ENCODE data around the gene BRAT1. TPM values are rescaled to one million over a fixed set of nuclear protein-coding genes. Genes with fewer than 3 reads are reported as not detected.

Gene BRAT1
- total and polyA plus RNA-seq, 2 donors (not counting 1 experiment from before 2014, with no cell fraction given): 36.8 to 68.3 TPM

- no peaks in the 10 kb centered on the region for H3K9me3 Mint-ChIP-seq (ENCODE audit: insufficient read depth)
- Histone ChIP-seq H3K4me3 (ENCODE audit: control extremely low read depth in 1 of 5, extremely low read depth in 1 of 5, insufficient read depth in 1 of 5, low read depth in 2 of 5, low read length in 4 of 5) (no peak overlapping the region), H3K27me3 (replicated peaks in 1 of 4; ENCODE audit: control extremely low read depth in 1 of 4, control insufficient read depth in 3 of 4, insufficient read depth in 4 of 4, low read length in 3 of 4) (no peaks in the 10 kb centered on the region), H3K9ac (ENCODE audit: low read length) (no peak overlapping the region), H3K4me2 (replicated peaks; ENCODE audit: low read depth, low read length, poor library complexity, severe bottlenecking) (no peak overlapping the region), H3K9me3 (ENCODE audit: control extremely low read depth in 1 of 3, control insufficient read depth in 2 of 3, insufficient read depth in 1 of 3, low read length in 2 of 3) (no peaks in the 10 kb centered on the region), H3K79me2 (ENCODE audit: control insufficient read depth, insufficient read depth, low read length) (peaks cover 5% of the 10 kb centered on the region), H2AFZ (ENCODE audit: insufficient read depth, low read depth, low read length, poor library complexity, severe bottlenecking) (no peak overlapping the region), H3K4me1 (ENCODE audit: control insufficient read depth in 2 of 2, insufficient read depth in 2 of 2, low read length in 2 of 2) (peaks cover 19 to 21% of the 10 kb centered on the region in 2 donors), H4K20me1 (ENCODE audit: control insufficient read depth, insufficient read depth, low read length, poor library complexity, severe bottlenecking) (no peaks in the 10 kb centered on the region), H3K36me3 (replicated peaks in 1 of 2; ENCODE audit: control extremely low read depth in 1 of 2, control insufficient read depth in 1 of 2, extremely low read depth in 1 of 2, insufficient read depth in 2 of 2, low read length in 1 of 2) (no peaks in the 10 kb centered on the region), H3K27ac (ENCODE audit: low read length in 2 of 2) (no peak overlapping the region)
- 90% methylated on average over 16 of the region's 21 CpGs for WGBS (ENCODE audit: insufficient coverage)
- no peaks in the 10 kb centered on the region for H3K27me3 Mint-ChIP-seq
- intact Hi-C loops (cut with micrococcal nuclease): no loop called here
- DNase-seq (no peak), ATAC-seq (ENCODE audit: low read depth) (no peak)
- no peak overlapping the region for H3K27ac Mint-ChIP-seq
- H3K4me3 Mint-ChIP-seq: no peak overlapping the region
- TF ChIP-seq EZH2 (IDR thresholded peaks at IDR 0.05; ENCODE audit: borderline replicate concordance, insufficient read depth, low read depth, low read length, poor library complexity, severe bottlenecking): no peak
- TF ChIP-seq, protein P1, sequence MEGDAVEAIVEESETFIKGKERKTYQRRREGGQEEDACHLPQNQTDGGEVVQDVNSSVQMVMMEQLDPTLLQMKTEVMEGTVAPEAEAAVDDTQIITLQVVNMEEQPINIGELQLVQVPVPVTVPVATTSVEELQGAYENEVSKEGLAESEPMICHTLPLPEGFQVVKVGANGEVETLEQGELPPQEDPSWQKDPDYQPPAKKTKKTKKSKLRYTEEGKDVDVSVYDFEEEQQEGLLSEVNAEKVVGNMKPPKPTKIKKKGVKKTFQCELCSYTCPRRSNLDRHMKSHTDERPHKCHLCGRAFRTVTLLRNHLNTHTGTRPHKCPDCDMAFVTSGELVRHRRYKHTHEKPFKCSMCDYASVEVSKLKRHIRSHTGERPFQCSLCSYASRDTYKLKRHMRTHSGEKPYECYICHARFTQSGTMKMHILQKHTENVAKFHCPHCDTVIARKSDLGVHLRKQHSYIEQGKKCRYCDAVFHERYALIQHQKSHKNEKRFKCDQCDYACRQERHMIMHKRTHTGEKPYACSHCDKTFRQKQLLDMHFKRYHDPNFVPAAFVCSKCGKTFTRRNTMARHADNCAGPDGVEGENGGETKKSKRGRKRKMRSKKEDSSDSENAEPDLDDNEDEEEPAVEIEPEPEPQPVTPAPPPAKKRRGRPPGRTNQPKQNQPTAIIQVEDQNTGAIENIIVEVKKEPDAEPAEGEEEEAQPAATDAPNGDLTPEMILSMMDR (IDR thresholded peaks at IDR 0.05): no peak
- POLR2A ChIA-PET: interaction anchor here (0.7 to 1.5 kb wide), 2 partner anchors 24 to 87 kb away, joined by 3 read pairs; no protein-coding TSS in a partner anchor
- peaks cover 29% of the 10 kb centered on the region for H3K4me1 Mint-ChIP-seq
- CTCF ChIA-PET: interaction anchor here (0.9 kb wide), 2 partner anchors 26 to 52 kb away, joined by 3 read pairs; no protein-coding TSS in a partner anchor
Measured at GRCh38 chr7:2504128-2504888, 51.0 kb downstream of the BRAT1 start.

Measured in B cell (primary cell).